OCI-LY1 (cell line): ENCODE measurements around the gene SORBS1.

Experiments
- H2AFZ ChIP-seq: fragments of 200-600 bp; sonication (generic), shearing (Covaris generic); 2 replicates; pipeline ENCODE4 v1.6.0; 2014; ENCODE audit warnings: antibody characterized with exemption, mild to moderate bottlenecking, low read length
- H3F3A ChIP-seq: fragments of 200-600 bp; sonication (generic), shearing (Covaris generic); 2 replicates; pipeline ENCODE4 v1.6.0; 2014; ENCODE audit warnings: mild to moderate bottlenecking, antibody characterized with exemption, low read length, moderate library complexity; ENCODE audit not compliant: insufficient read depth
- H3K27ac ChIP-seq: fragments of 200-600 bp; sonication (generic); 2 replicates; pipeline ENCODE4 v1.5.1; 2014; ENCODE audit warnings: low read length, mixed run types, mild to moderate bottlenecking, low read depth; ENCODE audit not compliant: poor library complexity, severe bottlenecking
- H3K27me3 ChIP-seq: fragments of 200-600 bp; sonication (generic); 2 replicates; pipeline ENCODE4 v1.6.0; 2014; ENCODE audit warnings: antibody characterized with exemption, mild to moderate bottlenecking, low read length, moderate library complexity; ENCODE audit not compliant: insufficient read depth
- H3K36me3 ChIP-seq: fragments of 200-600 bp; sonication (generic); 2 replicates; pipeline ENCODE4 v1.6.1; 2014; ENCODE audit warnings: mild to moderate bottlenecking, antibody characterized with exemption, low read length, moderate library complexity, mixed read lengths; ENCODE audit not compliant: insufficient read depth
- H3K4me1 ChIP-seq: fragments of 200-600 bp; sonication (generic); 2 replicates; pipeline ENCODE4 v1.5.1; 2014; ENCODE audit warnings: mild to moderate bottlenecking, low read length, moderate library complexity; ENCODE audit not compliant: insufficient read depth, severe bottlenecking
- H3K4me2 ChIP-seq: fragments of 200-600 bp; sonication (generic), shearing (Covaris generic); 2 replicates; pipeline ENCODE4 v1.6.1; 2014; ENCODE audit warnings: low read length
- H3K4me3 ChIP-seq: fragments of 200-600 bp; sonication (generic); 2 replicates; pipeline ENCODE4 v1.5.1; 2014; ENCODE audit warnings: low read length, low read depth, mild to moderate bottlenecking, mixed read lengths; ENCODE audit not compliant: poor library complexity, severe bottlenecking
- H3K79me2 ChIP-seq: fragments of 200-600 bp; shearing (Covaris generic); 2 replicates; pipeline ENCODE4 v1.6.1; 2016; ENCODE audit warnings: mixed run types, low read length, mixed read lengths; ENCODE audit not compliant: insufficient read depth
- H3K9ac ChIP-seq: fragments of 200-600 bp; sonication (generic), shearing (Covaris generic); 2 replicates; pipeline ENCODE4 v1.6.1; 2014; ENCODE audit warnings: mild to moderate bottlenecking, low read length, mixed read lengths
- H3K9me2 ChIP-seq: fragments of 200-600 bp; sonication (generic), shearing (Covaris generic); 2 replicates; pipeline ENCODE4 v1.6.1; 2014; ENCODE audit warnings: low read depth, mild to moderate bottlenecking, low read length, mixed read lengths
- H3K9me3 ChIP-seq: fragments of 200-600 bp; shearing (Covaris generic); 2 replicates; pipeline ENCODE4 v1.6.1; 2014; ENCODE audit warnings: low read length, mixed read lengths
- H4K20me1 ChIP-seq: fragments of 200-600 bp; sonication (generic), shearing (Covaris generic); 2 replicates; pipeline ENCODE4 v1.6.0; 2016; ENCODE audit warnings: mild to moderate bottlenecking, low read length; ENCODE audit not compliant: insufficient read depth
- EZH2 ChIP-seq: fragments of 200-600 bp; sonication (generic), shearing (Covaris generic); IDR thresholded peaks from 2 replicates; pipeline ENCODE4 v1.8.0; 2017; ENCODE audit warnings: borderline replicate concordance, mixed run types, mild to moderate bottlenecking, antibody characterized with exemption, low read length, moderate library complexity, mixed read lengths
- TF ChIP-seq, protein P1 (sequence below): fragments of 200-600 bp; sonication (generic), shearing (Covaris generic); IDR thresholded peaks from 2 replicates; pipeline ENCODE4 v1.5.1; 2017; ENCODE audit warnings: mild to moderate bottlenecking, antibody characterized with exemption, low read length, moderate library complexity, mixed read lengths

The SORBS1 gene

DNA sequence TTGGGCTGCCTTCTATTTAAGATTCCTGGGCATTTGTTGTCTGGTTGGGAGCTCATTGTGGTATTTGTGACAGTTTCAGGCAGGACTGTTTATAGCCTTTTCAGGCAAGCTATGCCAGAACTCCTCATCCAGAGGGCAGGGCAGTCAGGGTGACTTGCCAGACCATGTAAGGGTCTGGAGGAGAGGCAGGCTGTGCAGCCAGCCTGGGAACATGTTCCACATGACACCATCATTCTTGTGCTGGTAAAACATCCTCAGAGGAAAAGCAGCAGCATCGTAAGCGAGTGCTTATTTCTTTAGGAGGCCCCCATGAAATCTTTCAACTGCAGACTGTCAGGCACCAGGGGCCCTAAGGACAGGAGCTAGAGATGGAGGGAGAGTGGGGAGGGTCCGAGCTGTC, 44.0 kb upstream of the SORBS1 start:
- no peaks in the 10 kb centered on the region for H3K9me3 ChIP-seq
- no peaks in the 10 kb centered on the region for H3K79me2 ChIP-seq
- H3F3A ChIP-seq, result no peaks in the 10 kb centered on the region
- H3K4me2 ChIP-seq, result no peak overlapping the region
- no peaks in the 10 kb centered on the region for H3K27me3 ChIP-seq
- H3K36me3 ChIP-seq, result peaks cover 11% of the 10 kb centered on the region
- H3K4me3 ChIP-seq, result no peak overlapping the region
- no peaks in the 10 kb centered on the region for H4K20me1 ChIP-seq
- no peaks in the 10 kb centered on the region for H3K9me2 ChIP-seq
- H3K27ac ChIP-seq, result no peak overlapping the region
- H3K9ac ChIP-seq, result no peak overlapping the region
- no peak for TF ChIP-seq EZH2
- TF ChIP-seq, protein P1, sequence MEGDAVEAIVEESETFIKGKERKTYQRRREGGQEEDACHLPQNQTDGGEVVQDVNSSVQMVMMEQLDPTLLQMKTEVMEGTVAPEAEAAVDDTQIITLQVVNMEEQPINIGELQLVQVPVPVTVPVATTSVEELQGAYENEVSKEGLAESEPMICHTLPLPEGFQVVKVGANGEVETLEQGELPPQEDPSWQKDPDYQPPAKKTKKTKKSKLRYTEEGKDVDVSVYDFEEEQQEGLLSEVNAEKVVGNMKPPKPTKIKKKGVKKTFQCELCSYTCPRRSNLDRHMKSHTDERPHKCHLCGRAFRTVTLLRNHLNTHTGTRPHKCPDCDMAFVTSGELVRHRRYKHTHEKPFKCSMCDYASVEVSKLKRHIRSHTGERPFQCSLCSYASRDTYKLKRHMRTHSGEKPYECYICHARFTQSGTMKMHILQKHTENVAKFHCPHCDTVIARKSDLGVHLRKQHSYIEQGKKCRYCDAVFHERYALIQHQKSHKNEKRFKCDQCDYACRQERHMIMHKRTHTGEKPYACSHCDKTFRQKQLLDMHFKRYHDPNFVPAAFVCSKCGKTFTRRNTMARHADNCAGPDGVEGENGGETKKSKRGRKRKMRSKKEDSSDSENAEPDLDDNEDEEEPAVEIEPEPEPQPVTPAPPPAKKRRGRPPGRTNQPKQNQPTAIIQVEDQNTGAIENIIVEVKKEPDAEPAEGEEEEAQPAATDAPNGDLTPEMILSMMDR, result no peak
- no peak overlapping the region for H2AFZ ChIP-seq
- no peaks in the 10 kb centered on the region for H3K4me1 ChIP-seq

DNA sequence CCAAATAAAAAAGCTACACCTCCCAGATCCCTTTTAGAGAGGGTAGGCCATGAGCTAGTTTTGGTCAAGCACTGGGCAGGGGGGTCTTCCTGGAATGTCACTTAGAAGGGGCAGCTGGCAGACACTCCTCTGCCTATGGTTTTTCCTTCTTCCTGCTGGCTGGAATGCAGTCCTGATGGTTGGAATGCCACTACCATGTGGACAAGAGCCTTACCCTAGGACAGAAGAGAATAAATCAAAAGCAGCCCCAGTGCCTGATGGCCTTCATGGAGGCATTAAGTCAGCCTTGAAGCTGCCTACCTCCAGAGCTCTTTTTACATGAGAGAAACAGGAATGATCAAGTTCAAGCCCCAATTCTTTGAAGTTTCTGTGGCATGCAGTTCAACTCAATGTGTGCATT, 43.5 kb upstream of the SORBS1 start:
- no peaks in the 10 kb centered on the region for H3K27me3 ChIP-seq
- no peak overlapping the region for H3K27ac ChIP-seq
- H3F3A ChIP-seq, result no peaks in the 10 kb centered on the region
- no peaks in the 10 kb centered on the region for H3K4me1 ChIP-seq
- H3K79me2 ChIP-seq, result no peaks in the 10 kb centered on the region
- H3K4me2 ChIP-seq, result no peak overlapping the region
- H3K9me2 ChIP-seq, result no peaks in the 10 kb centered on the region
- H4K20me1 ChIP-seq, result no peaks in the 10 kb centered on the region
- peaks cover 8% of the 10 kb centered on the region; the same call in 1 of the 2 replicates for H3K36me3 ChIP-seq
- TF ChIP-seq, protein P1, result no peak
- TF ChIP-seq EZH2, result no peak
- no peaks in the 10 kb centered on the region for H3K9me3 ChIP-seq
- H2AFZ ChIP-seq, result no peak overlapping the region
- no peak overlapping the region for H3K9ac ChIP-seq
- no peak overlapping the region for H3K4me3 ChIP-seq

DNA sequence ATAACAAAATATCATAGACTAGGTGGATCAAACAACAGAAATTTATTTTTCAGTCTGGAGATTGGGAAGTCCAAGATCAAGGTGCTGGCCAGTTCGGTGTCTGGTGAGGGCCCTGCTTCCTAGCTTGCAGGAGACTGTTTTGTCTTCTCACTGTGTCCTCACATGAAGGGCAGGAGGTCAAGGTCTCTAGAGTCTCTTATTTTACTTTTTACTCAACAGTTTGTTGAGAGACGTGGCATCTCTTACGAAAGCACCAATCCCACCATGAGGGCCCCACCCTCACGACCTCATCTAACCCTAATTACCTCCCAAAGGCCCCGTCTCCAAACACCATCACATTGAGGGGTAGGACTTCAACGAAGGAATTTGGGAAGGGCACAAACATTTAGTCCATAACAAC, 41.2 kb upstream of the SORBS1 start:
- Histone ChIP-seq H3K4me2 (no peak overlapping the region), H2AFZ (no peak overlapping the region), H3K9me3 (no peaks in the 10 kb centered on the region), H4K20me1 (no peaks in the 10 kb centered on the region), H3F3A (no peaks in the 10 kb centered on the region), H3K27ac (no peak overlapping the region), H3K9me2 (no peaks in the 10 kb centered on the region), H3K36me3 (0 out of 2 replicates have a peak, but pooled peaks cover 2% of the 10 kb centered on the region), H3K9ac (no peak overlapping the region), H3K4me1 (no peaks in the 10 kb centered on the region), H3K4me3 (no peak overlapping the region), H3K27me3 (no peaks in the 10 kb centered on the region), H3K79me2 (no peaks in the 10 kb centered on the region)
- TF ChIP-seq, protein P1, result no peak
- TF ChIP-seq EZH2, result no peak
